ENCODE measurements around the gene AGBL4.

DNA sequence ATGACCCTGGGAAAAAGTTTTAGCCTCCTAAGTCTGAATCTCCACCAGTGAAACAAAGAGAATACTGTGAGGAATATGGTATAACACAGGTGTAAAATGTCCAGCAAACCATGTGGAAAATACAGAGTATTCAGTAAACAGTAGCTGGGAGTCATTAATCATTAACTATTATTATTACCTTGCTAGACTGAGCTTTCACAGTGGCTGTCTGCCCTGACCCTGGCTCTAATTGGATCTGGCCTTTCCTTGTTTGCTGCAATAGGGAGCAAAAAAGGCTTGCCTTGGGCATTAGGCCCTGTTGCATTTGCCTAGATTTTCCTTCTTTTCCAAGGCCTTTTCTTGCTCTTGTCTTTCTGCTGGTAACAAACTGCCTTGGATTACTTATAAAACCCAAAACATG is 1068.0 kb downstream of the AGBL4 start:
- no peak for TF ChIP-seq POLR2A (IDR thresholded peaks at IDR 0.05; ENCODE audit: low read depth)
- no peak for TF ChIP-seq CTCF (IDR thresholded peaks at IDR 0.05)
- TF ChIP-seq POLR2AphosphoS5 (IDR thresholded peaks at IDR 0.05), result no peak
- TF ChIP-seq EP300 (IDR thresholded peaks at IDR 0.05), result no peak
